ENCODE data around the gene GMEB2.

The GMEB2 gene

GRCh38 chr20:63589261-63590217 is 37.4 kb downstream of the GMEB2 start:
- DNase-seq (ENCODE audit: low read depth in 2 of 2), result no peak

GRCh38 chr20:63588641-63589041 is 38.3 kb downstream of the GMEB2 start:
- DNase-seq (ENCODE audit: low read depth in 2 of 2), result no peak

GRCh38 chr20:63587776-63588591 is 38.9 kb downstream of the GMEB2 start:
- no peak for DNase-seq (ENCODE audit: low read depth in 2 of 2)

- DNase-seq (ENCODE audit: low read depth in 2 of 2), result no peak
Measured at GRCh38 chr20:63587256-63587655, 39.6 kb downstream of the GMEB2 start.

GRCh38 chr20:63586797-63587196 is 40.1 kb downstream of the GMEB2 start:
- DNase-seq (ENCODE audit: low read depth in 2 of 2), result no peak

- no peak for DNase-seq (ENCODE audit: low read depth in 2 of 2)
Measured at GRCh38 chr20:63585616-63586565, 41.0 kb downstream of the GMEB2 start.

GRCh38 chr20:63582382-63583063 is 44.4 kb downstream of the GMEB2 start:
- DNase-seq (ENCODE audit: low read depth in 2 of 2), result no peak

GRCh38 chr20:63580796-63581461 is 46.0 kb downstream of the GMEB2 start:
- DNase-seq (ENCODE audit: low read depth in 2 of 2), result peak; percentile 49 to 50

GRCh38 chr20:63579017-63579694 is 47.7 kb downstream of the GMEB2 start:
- no peak for DNase-seq (ENCODE audit: low read depth in 2 of 2)

- no peak for DNase-seq (ENCODE audit: low read depth in 2 of 2)
Measured at GRCh38 chr20:63578224-63579016, 48.5 kb downstream of the GMEB2 start.

- no peak for DNase-seq (ENCODE audit: low read depth in 2 of 2)
Measured at GRCh38 chr20:63577317-63577894, 49.5 kb downstream of the GMEB2 start.

GRCh38 chr20:63576311-63576710 is 50.6 kb downstream of the GMEB2 start:
- DNase-seq (ENCODE audit: low read depth in 2 of 2), result no peak

GRCh38 chr20:63574829-63575743 is 51.8 kb downstream of the GMEB2 start:
- no peak for DNase-seq (ENCODE audit: low read depth in 2 of 2)

GRCh38 chr20:63574156-63574828 is 52.6 kb downstream of the GMEB2 start, which contains the start of gene HELZ2:
Gene HELZ2 (minus strand): TSS chr20:63574239. CDS start chr20:63572385, 1,854 bp downstream.
- peak in 1 of 2 donors; percentile 48 for DNase-seq (ENCODE audit: low read depth in 2 of 2)

GRCh38 chr20:63573647-63574131 is 53.2 kb downstream of the GMEB2 start:
- no peak for DNase-seq (ENCODE audit: low read depth in 2 of 2)

- no peak for DNase-seq (ENCODE audit: low read depth in 2 of 2)
Measured at GRCh38 chr20:63572788-63573646, 53.9 kb downstream of the GMEB2 start.

All from stimulated activated CD4-positive, alpha-beta T cell treated with anti-CD3 and anti-CD28 coated beads, Interleukin-1b, Interleukin-23, amount 100 ng/mL, for 1 hour (primary cell).